OCI-LY3 (cell line): ENCODE results near the gene ERBB4.

ENCODE experiments used
- H2AFZ ChIP-seq: fragments of 200-600, 300-600 bp; shearing (Covaris generic); 2 replicates; pipeline ENCODE4 v1.6.0; 2014; ENCODE audit warnings: antibody characterized with exemption, low read depth, low read length
- H3K27ac ChIP-seq: fragments of 200-600, 300-600 bp; sonication (generic); 2 replicates; pipeline ENCODE4 v1.5.1; 2014; ENCODE audit warnings: mild to moderate bottlenecking, low read length, moderate library complexity, mixed read lengths
- H3K27me3 ChIP-seq: fragments of 200-600, 300-600 bp; sonication (generic); 2 replicates; pipeline ENCODE4 v1.6.1; 2014; ENCODE audit warnings: low read depth, low read length, mixed read lengths
- H3K36me3 ChIP-seq: fragments of 200-600, 300-600 bp; sonication (generic); replicated peaks from 2 replicates; pipeline ENCODE3; 2014; ENCODE audit warnings: low read depth, low read length, mixed read lengths
- H3K4me1 ChIP-seq: fragments of 300-600, 200-600 bp; sonication (generic); 2 replicates; pipeline ENCODE4 v1.6.1; 2014; ENCODE audit warnings: low read length, mixed read lengths
- H3K4me2 ChIP-seq: fragments of 200-600, 300-600 bp; sonication (generic); 2 replicates; pipeline ENCODE4 v1.6.1; 2014; ENCODE audit warnings: low read length, mixed read lengths
- H3K4me3 ChIP-seq: fragments of 300-600, 200-600 bp; sonication (generic); 2 replicates; pipeline ENCODE4 v1.5.1; 2014; ENCODE audit warnings: antibody characterized with exemption, mild to moderate bottlenecking, low read length, moderate library complexity
- H3K79me2 ChIP-seq: fragments of 300-600, 200-600 bp; shearing (Covaris generic); 2 replicates; pipeline ENCODE4 v1.6.1; 2014; ENCODE audit warnings: mild to moderate bottlenecking, low read length, mixed read lengths
- H3K9ac ChIP-seq: fragments of 300-600, 200-600 bp; shearing (Covaris generic); 2 replicates; pipeline ENCODE4 v1.6.0; 2014; ENCODE audit warnings: mild to moderate bottlenecking, low read length, moderate library complexity
- H3K9me3 ChIP-seq: fragments of 200-600, 300-600 bp; shearing (Covaris generic); 2 replicates; pipeline ENCODE4 v1.6.1; 2014; ENCODE audit warnings: low read length, mixed read lengths; ENCODE audit not compliant: insufficient read depth
- H4K20me1 ChIP-seq: fragments of 200-600, 300-600 bp; sonication (generic); 2 replicates; pipeline ENCODE4 v1.6.1; 2016; ENCODE audit warnings: low read length, mixed read lengths; ENCODE audit not compliant: insufficient read depth
- EZH2phosphoT487 ChIP-seq: fragments of 200-600 bp; shearing (Covaris generic); IDR thresholded peaks from 2 replicates; pipeline ENCODE4 v1.6.1; 2018; ENCODE audit warnings: antibody characterized with exemption, mixed run types, low read depth
- TF ChIP-seq, protein P1 (sequence below): fragments of 200-600, 300-600 bp; sonication (generic); IDR thresholded peaks from 2 replicates; pipeline ENCODE4 v1.5.1; 2014; ENCODE audit warnings: antibody characterized with exemption, low read length, low read depth

Gene ERBB4

DNA sequence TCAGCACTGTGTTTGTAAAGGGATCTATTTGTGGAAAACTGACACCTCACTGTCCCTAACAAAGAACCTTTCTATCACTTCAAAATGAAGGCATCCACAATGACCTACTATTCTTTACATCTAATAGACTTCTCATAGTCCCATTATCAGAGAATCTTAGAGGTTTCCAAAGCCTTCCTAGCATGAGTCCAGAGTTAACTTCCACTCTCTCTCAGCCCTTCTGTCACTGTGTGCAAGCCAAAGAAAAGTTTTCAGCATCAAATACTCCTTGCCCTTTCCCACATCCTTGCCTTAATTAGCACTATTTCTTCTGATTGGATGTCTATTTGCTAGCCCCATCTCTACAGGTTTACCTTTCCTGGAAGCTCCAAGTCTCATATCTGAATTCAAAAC, 178.5 kb downstream of the ERBB4 start:
- H3K27me3 ChIP-seq, result no peaks in the 10 kb centered on the region
- no peaks in the 10 kb centered on the region for H3K79me2 ChIP-seq
- H3K4me2 ChIP-seq, result no peak overlapping the region
- no peaks in the 10 kb centered on the region for H3K4me1 ChIP-seq
- H3K36me3 ChIP-seq, result no peaks in the 10 kb centered on the region
- no peak overlapping the region for H3K4me3 ChIP-seq
- no peak overlapping the region for H3K27ac ChIP-seq
- H3K9ac ChIP-seq, result no peak overlapping the region
- TF ChIP-seq EZH2phosphoT487, result no peak
- TF ChIP-seq, protein P1, sequence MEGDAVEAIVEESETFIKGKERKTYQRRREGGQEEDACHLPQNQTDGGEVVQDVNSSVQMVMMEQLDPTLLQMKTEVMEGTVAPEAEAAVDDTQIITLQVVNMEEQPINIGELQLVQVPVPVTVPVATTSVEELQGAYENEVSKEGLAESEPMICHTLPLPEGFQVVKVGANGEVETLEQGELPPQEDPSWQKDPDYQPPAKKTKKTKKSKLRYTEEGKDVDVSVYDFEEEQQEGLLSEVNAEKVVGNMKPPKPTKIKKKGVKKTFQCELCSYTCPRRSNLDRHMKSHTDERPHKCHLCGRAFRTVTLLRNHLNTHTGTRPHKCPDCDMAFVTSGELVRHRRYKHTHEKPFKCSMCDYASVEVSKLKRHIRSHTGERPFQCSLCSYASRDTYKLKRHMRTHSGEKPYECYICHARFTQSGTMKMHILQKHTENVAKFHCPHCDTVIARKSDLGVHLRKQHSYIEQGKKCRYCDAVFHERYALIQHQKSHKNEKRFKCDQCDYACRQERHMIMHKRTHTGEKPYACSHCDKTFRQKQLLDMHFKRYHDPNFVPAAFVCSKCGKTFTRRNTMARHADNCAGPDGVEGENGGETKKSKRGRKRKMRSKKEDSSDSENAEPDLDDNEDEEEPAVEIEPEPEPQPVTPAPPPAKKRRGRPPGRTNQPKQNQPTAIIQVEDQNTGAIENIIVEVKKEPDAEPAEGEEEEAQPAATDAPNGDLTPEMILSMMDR, result no peak
- H2AFZ ChIP-seq, result no peak overlapping the region
- H3K9me3 ChIP-seq, result no peaks in the 10 kb centered on the region
- H4K20me1 ChIP-seq, result no peaks in the 10 kb centered on the region

DNA sequence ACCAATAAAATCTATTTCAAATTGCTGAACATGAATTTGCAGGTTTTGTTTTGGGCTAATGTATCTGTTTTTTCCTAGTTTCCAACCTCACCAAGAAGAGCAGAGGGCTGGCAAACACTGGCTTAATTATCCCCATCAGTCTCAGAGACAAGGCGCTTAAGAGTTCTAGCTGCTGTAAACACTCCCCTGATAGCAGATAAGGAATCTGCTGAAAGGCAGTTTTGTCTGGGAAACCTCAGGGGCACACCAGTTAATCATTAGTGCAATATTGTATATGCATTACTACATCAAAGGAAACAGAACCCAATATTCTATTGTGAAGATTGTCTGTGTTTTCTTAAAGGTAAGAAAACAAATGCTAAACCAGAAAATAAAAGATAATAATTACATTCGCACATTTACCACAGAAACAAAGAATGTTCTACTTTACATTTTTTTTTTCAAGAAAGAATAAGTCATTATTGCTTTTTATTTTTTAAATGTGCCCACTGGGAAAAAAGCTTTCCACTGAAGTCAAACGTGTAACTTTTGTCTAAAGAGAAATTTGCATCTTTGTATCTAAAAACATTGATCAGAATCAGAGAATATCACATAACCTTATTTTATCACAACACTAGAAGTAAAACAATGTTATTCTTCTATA, 179.1 kb downstream of the ERBB4 start:
- Histone ChIP-seq H2AFZ (no peak overlapping the region), H3K36me3 (no peaks in the 10 kb centered on the region), H3K4me3 (no peak overlapping the region), H3K9ac (no peak overlapping the region), H3K4me1 (no peaks in the 10 kb centered on the region), H3K4me2 (no peak overlapping the region), H3K79me2 (no peaks in the 10 kb centered on the region), H3K27me3 (no peaks in the 10 kb centered on the region), H4K20me1 (no peaks in the 10 kb centered on the region), H3K9me3 (no peaks in the 10 kb centered on the region), H3K27ac (no peak overlapping the region)
- TF ChIP-seq EZH2phosphoT487, result no peak
- TF ChIP-seq, protein P1, result no peak

DNA sequence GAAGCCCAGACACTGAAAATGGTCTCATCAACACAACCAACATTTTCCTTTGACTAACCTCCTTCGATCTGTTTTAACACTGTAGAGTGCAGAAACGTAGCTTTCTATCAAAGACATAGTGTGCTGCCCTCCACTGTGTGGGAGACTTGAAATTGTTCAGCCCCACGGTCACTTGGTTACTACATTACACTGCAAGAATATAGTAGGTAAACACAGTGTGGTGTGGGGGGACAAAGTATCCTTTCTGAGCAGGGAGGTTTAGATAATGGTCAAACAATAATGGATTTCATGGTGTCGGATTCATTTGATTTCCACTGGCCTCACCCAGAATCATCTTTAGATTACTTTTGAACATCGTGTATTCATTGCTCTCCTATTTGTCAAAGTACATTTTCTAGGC, 181.0 kb downstream of the ERBB4 start:
- Histone ChIP-seq H3K9ac (no peak overlapping the region), H2AFZ (no peak overlapping the region), H3K4me3 (no peak overlapping the region), H3K27ac (no peak overlapping the region), H3K4me1 (no peaks in the 10 kb centered on the region), H3K79me2 (no peaks in the 10 kb centered on the region), H4K20me1 (no peaks in the 10 kb centered on the region), H3K9me3 (no peaks in the 10 kb centered on the region), H3K4me2 (no peak overlapping the region), H3K36me3 (no peaks in the 10 kb centered on the region), H3K27me3 (no peaks in the 10 kb centered on the region)
- no peak for TF ChIP-seq EZH2phosphoT487
- TF ChIP-seq, protein P1, result no peak

DNA sequence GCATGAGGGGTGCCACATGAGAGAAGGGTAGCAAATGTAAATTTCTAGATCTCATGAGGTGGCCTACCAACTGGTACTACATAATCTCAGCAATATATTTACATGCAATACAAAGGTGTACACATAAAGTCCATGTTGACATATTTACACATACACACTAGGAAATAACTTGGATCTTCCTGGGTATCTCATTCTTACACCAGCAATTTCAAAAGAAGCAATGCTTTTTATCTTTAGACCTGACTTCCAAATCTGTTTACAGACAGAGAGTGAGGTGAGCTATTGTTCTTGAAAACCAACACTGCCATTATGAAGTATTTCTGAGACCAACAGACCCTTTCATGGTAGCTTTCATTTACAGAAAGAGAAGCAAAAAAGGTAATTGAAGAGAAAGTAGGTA, 184.2 kb downstream of the ERBB4 start:
- H4K20me1 ChIP-seq, result no peaks in the 10 kb centered on the region
- no peaks in the 10 kb centered on the region for H3K4me1 ChIP-seq
- H3K9ac ChIP-seq, result no peak overlapping the region
- H2AFZ ChIP-seq, result no peak overlapping the region
- no peaks in the 10 kb centered on the region for H3K9me3 ChIP-seq
- no peak overlapping the region for H3K4me2 ChIP-seq
- no peaks in the 10 kb centered on the region for H3K27me3 ChIP-seq
- no peaks in the 10 kb centered on the region for H3K79me2 ChIP-seq
- no peak for TF ChIP-seq EZH2phosphoT487
- TF ChIP-seq, protein P1, result no peak
- no peak overlapping the region for H3K27ac ChIP-seq
- no peaks in the 10 kb centered on the region for H3K36me3 ChIP-seq
- no peak overlapping the region for H3K4me3 ChIP-seq
